Right lobe of liver (tissue), 4 donors: Measurements from ENCODE around the gene MYO1H.
"Not testable (repeated sequence)": the region's sequence is repeated elsewhere in the genome, so short reads cannot be mapped to it uniquely, and the experiment has no call there.

Source experiments
- CTCF ChIP-seq, 4 donors: fragments of 200-600 bp in 3 of 4; fragments of 450-650 bp in 1 of 4; IDR thresholded peaks; one replicate each; pipeline versions ENCODE4 v1.5.1 to v1.8.0; 2016 to 2022; ENCODE audit warnings: antibody characterized with exemption in 4 of 4, mild to moderate bottlenecking in 2 of 4
- POLR2A ChIP-seq: fragments of 450-650 bp; IDR thresholded peaks from one replicate; pipeline ENCODE4 v1.6.1; 2017; ENCODE audit warnings: antibody characterized with exemption, mild to moderate bottlenecking
- donor health status: DM: no; HTN: no; CAD: no.
- donor health status: DM: no; HTN: no; CAD: no.
- donor health status: DM: no; HTN: yes; CAD: no.

- not testable (repeated sequence) for TF ChIP-seq CTCF (IDR thresholded peaks at IDR 0.05); POLR2A
Measured at GRCh38 chr12:109428804-109429203, 81.1 kb downstream of the MYO1H start.
